ENCODE data around the gene VDAC1.
"Not testable (repeated sequence)": the region's sequence is repeated elsewhere in the genome, so short reads cannot be mapped to it uniquely, and the experiment has no call there.

The VDAC1 gene

GRCh38 chr5:133970325-133970909 lies 34.4 kb downstream of the VDAC1 start:
- in situ Hi-C loops (cut with MboI; ENCODE audit: low sequenced_read_pairs), result no loop called here

- in situ Hi-C loops (cut with MboI; ENCODE audit: low sequenced_read_pairs), result no loop called here
Observed at GRCh38 chr5:133969654-133970324, 35.0 kb downstream of the VDAC1 start.

DNA sequence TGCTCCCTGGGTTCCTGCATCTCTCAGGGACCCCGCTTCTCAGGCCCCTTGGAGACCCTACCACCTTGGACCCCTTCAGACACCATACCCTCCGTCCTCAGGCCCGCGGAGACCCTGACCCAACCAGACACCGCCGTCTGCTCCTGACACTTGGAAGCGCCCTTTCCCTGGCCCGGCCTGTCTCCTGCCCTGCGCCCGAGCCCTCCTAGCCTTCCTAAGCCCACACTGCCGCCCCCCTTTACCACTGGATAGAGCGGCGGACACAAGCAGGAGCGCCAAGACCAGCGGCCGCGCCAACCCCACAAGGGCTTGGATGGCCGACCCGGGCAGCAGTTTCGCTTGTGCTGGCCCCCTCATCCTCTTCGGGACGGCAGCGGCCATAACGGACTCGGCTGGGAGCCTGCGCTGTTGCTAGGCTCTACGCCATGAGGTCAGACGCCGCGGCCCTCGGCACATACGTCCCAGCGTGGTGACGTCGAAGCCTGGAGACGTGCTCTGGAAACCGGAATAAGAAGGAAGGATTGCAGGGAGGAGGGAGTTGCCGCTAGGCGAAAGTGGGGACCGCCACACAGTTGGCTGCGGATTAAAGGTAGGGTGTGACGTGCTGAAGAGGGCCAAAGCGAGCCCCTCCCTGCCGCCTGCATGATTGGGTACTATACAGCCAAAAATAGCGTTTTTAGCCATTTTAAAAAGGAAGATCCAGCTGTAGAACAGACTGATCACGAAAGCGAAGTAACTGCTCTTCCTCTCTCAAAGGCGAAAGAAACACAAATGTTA lies 36.4 kb downstream of the VDAC1 start, which contains the start of gene C5orf15:
TSS of gene C5orf15 (minus strand) at position 422 of the 777 bp plus-strand sequence. CDS start at position 381, 41 bp downstream.
- in situ Hi-C loops (cut with MboI; ENCODE audit: low sequenced_read_pairs), result no loop called here

- in situ Hi-C loops (cut with MboI; ENCODE audit: low sequenced_read_pairs), result no loop called here
Observed at GRCh38 chr5:133967698-133968203, 37.0 kb downstream of the VDAC1 start.

GRCh38 chr5:133967124-133967523 lies 37.7 kb downstream of the VDAC1 start:
- in situ Hi-C loops (cut with MboI; ENCODE audit: low sequenced_read_pairs), result no loop called here

DNA sequence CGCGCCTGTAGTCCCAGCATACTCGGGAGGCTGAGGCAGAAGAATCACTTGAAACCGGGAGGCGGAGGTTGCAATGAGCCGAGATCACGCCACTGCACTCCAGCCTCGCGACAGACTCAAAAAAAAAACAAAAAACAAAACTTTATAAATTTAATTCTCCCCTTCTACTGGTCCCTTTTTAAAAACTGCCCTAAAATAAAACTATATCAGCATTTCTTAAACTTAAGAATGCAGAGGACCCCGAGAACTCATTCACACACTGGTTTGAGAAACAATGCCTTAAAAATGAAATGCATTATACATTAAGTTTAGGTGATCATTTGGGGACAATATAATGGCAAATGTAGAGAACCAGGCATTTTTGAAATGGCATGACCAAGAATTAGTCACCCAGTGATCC lies 38.7 kb downstream of the VDAC1 start:
- in situ Hi-C loops (cut with MboI; ENCODE audit: low sequenced_read_pairs), result no loop called here

GRCh38 chr5:133963493-133964128 lies 41.2 kb downstream of the VDAC1 start:
- in situ Hi-C loops (cut with MboI; ENCODE audit: low sequenced_read_pairs), result no loop called here

DNA sequence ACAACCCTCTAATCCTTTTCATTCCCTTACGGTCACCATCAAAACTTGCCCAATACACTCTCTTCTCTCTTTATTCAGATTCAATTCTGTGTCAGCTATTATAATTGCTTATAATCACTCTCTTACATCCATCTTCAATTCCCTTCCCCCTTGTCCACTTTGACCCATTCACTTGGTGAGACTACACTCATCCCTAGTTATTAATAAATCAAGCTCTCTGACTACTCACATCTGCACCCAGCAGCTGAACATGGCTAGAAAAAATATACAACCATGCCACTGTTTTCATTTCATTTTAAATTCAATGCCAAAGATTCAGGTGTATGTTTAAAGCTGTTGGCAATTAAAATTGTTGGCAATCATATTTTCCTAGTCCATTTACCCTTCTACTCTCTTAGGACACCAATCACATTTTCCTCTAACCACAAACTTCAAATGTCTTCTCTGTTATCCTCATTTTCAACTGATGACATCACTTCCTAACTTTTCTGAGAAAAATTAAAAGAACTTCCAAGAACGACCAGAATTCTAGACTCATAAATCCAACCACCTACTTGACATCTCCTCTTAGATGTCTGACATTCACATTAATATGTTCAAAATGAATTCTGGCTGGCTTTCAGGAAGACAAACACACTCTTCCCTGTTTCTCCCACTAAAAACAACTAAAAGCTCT lies 41.8 kb downstream of the VDAC1 start:
- in situ Hi-C loops (cut with MboI; ENCODE audit: low sequenced_read_pairs), result no loop called here

DNA sequence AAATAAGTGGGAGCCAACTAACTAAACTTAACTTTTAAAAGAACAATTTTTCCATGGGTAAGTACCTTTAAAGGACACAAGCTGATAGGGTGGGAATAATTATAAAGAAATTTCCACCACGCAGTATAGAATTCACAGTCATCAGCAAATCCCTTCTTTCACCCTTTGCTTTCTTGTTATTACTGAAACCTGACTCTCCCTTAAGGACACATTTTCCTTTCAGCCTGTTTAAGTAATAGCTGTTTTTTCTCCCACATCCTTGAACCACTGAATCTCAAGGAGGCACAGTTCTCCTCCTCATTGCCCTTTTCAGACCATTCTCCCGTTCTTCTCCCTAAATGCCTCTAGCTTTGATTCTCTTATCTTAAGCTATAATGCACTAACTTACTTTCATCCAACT lies 42.6 kb downstream of the VDAC1 start:
- in situ Hi-C loops (cut with MboI; ENCODE audit: low sequenced_read_pairs), result no loop called here

DNA sequence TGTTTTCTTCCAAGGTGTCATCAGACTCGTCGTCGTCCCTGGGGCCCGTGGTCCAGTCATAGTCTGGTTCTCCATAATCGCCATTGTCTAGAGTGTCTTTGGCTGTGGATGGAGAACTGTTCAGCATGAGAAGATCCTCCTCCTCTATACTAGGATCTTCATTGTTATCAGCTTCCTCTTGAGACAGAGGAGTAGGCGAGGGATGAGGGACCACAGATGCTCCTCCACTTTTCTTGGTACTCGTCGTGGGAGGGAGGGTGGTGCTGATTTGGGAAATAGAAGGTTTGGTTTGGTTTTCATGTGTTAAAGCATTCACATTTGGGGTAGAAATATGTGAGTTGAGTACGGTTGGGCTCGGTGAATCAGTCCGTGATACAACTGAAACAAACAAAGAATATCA lies 45.1 kb downstream of the VDAC1 start:
- in situ Hi-C loops (cut with MboI; ENCODE audit: low sequenced_read_pairs), result no loop called here

- in situ Hi-C loops (cut with MboI; ENCODE audit: low sequenced_read_pairs), result no loop called here
Observed at GRCh38 chr5:133957591-133957990, 47.2 kb downstream of the VDAC1 start.

GRCh38 chr5:133957080-133957479 lies 47.7 kb downstream of the VDAC1 start:
- in situ Hi-C loops (cut with MboI; ENCODE audit: low sequenced_read_pairs), result no loop called here

DNA sequence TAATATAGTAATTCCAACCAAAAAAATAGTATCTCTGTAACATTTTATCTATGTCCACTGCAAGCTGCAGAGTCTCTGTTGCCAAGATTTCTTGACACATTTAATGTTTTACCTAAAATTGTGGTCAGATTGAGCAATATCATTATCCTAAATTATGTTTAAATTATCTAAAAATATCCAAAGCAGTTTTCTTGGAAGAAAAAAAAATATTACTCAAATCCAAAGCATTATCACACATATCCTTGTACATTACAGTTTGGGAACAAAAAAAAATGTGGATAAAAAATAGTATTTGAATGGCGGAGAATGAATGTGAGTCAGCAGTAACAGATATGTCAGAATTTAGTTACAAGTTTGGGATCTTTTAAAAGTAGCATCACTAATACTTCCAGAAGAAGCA lies 48.6 kb downstream of the VDAC1 start:
- in situ Hi-C loops (cut with MboI; ENCODE audit: low sequenced_read_pairs), result not testable (repeated sequence)

- in situ Hi-C loops (cut with MboI; ENCODE audit: low sequenced_read_pairs), result no loop called here
Observed at GRCh38 chr5:133953568-133954145, 51.1 kb downstream of the VDAC1 start.

DNA sequence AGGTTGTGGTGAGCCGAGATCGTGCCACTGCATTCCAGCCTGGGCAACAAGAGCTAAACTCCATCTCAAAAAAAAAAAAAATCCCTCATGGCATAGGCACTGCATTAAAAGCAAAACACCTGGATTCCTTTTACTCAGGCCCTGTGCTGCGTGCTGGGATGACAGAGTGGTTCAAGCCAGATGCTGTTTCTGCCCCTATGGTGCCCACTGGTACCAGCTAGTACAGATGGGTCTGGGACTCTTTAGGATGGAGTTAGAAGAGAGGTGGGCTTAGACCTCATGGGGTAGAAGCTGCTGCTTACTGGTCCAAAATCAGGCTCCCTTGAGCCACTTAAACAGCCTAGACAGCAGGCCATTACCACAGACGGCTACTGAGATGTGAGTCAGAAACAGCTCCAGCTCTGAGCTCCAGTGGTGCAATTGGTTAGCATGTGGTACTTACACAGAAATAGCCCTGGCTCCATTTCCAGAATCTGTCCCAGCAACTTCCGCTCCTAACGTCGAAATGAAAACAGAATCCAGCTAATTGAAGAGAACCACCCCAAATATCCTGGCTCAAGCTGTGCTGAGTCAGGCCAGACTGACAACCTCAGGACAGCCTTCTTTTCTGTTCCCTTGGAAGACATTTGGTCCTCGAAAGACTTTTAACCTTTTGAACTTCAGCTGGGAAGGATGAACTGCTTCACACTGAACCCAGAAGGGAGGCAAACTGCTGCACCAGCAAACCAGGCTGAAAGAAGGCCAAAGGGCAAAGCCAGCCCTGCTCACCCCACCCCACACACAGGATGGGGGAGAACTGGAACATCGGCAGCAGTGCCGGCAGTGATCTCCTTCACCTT lies 51.8 kb downstream of the VDAC1 start:
- in situ Hi-C loops (cut with MboI; ENCODE audit: low sequenced_read_pairs), result no loop called here

DNA sequence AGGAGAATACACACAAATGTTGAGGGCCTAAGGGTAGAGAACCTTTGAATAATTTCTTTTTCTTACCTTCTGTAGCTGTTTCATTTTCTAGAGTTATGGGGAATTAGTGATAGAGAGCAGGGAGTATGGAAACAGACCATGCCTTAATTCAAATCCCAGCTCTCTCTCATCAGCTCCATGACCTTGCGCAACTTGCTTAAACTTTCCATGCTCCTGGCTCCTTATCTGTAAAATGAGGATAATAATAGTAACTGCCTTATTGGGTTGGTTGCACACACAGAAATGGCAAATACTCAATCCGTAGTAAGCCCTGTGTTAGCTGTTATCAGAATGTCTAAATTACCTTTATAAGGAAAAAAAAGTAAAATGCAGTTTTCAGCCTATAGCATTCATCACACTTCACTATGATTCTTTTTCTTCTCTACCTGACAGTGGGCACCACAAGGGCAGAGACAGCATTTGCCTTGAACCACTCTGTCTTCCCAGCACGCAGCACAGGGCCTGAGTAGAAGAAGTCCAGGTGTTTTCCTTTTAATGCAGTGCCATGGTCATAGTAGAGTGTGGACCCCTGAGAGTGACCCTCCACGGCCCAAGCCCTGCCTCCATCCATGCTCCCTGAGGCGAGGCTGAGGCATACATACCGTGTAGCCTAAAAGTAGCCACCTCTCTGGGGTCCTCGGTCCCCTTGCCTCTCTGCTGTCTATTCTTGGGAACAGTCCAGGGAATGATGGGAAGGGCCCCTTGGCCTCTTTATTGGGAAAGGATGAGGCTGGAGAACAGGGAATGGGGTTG lies 53.8 kb downstream of the VDAC1 start:
- in situ Hi-C loops (cut with MboI; ENCODE audit: low sequenced_read_pairs), result no loop called here

- in situ Hi-C loops (cut with MboI; ENCODE audit: low sequenced_read_pairs), result no loop called here
Observed at GRCh38 chr5:133948721-133949120, 56.1 kb downstream of the VDAC1 start.

- in situ Hi-C loops (cut with MboI; ENCODE audit: low sequenced_read_pairs), result no loop called here
Observed at GRCh38 chr5:133947431-133947841, 57.3 kb downstream of the VDAC1 start.

GRCh38 chr5:133945568-133945967 lies 59.2 kb downstream of the VDAC1 start:
- in situ Hi-C loops (cut with MboI; ENCODE audit: low sequenced_read_pairs), result no loop called here
